Hepatocyte (in vitro differentiated cells): Measurements from ENCODE around the gene ATG13. TPM values are rescaled to one million over a fixed set of nuclear protein-coding genes. Genes with fewer than 3 reads are reported as not detected.
A peak's percentile ranks its signal among the peaks of the same experiment; 100 is the strongest.

Experiments
- DNase-seq: peaks from one replicate; pipeline ENCODE4 v3.0.0-alpha.2; 2016; ENCODE audit warnings: low spot score
- H2AFZ ChIP-seq: fragments of 200-600 bp; sonication (generic); 2 replicates; pipeline ENCODE4 v1.6.0; 2016; ENCODE audit warnings: antibody characterized with exemption, mild to moderate bottlenecking
- H3K27ac ChIP-seq: fragments of 200-600 bp; sonication (generic); 2 replicates; pipeline ENCODE4 v1.5.1; 2016; ENCODE audit warnings: mild to moderate bottlenecking
- H3K27me3 ChIP-seq: fragments of 200-600 bp; sonication (generic); 2 replicates; pipeline ENCODE4 v1.6.1; 2016
- H3K36me3 ChIP-seq: fragments of 200-600 bp; sonication (generic); replicated peaks from 2 replicates; pipeline ENCODE4 v1.5.1; 2016; ENCODE audit warnings: low read depth; ENCODE audit not compliant: insufficient read depth
- H3K4me1 ChIP-seq: fragments of 200-600 bp; sonication (generic); 2 replicates; pipeline ENCODE4 v1.5.1; 2016; ENCODE audit warnings: mild to moderate bottlenecking, moderate library complexity; ENCODE audit not compliant: insufficient read depth
- H3K4me2 ChIP-seq: fragments of 200-600 bp; sonication (generic); 2 replicates; pipeline ENCODE4 v1.6.0; 2016
- H3K4me3 ChIP-seq: fragments of 200-600 bp; sonication (generic); 2 replicates; pipeline ENCODE4 v1.5.1; 2016; ENCODE audit warnings: mild to moderate bottlenecking
- H3K79me2 ChIP-seq: fragments of 200-600 bp; sonication (generic); 2 replicates; pipeline ENCODE4 v1.6.0; 2017; ENCODE audit warnings: mild to moderate bottlenecking
- H3K9me2 ChIP-seq: fragments of 200-600 bp; sonication (generic); replicated peaks from 2 replicates; pipeline ENCODE4 v1.6.0; 2017; ENCODE audit warnings: mild to moderate bottlenecking; ENCODE audit not compliant: insufficient read depth
- H3K9me3 ChIP-seq: fragments of 200-600 bp; sonication (generic); 2 replicates; pipeline ENCODE4 v1.5.1; 2016; ENCODE audit warnings: low read depth, mild to moderate bottlenecking
- H4K20me1 ChIP-seq: fragments of 200-600 bp; sonication (generic); 2 replicates; pipeline ENCODE4 v1.6.0; 2016; ENCODE audit warnings: mild to moderate bottlenecking; ENCODE audit not compliant: insufficient read depth, poor library complexity, severe bottlenecking
- CTCF ChIP-seq: fragments of 200-600 bp; sonication (generic); IDR thresholded peaks from 2 replicates; pipeline ENCODE4 v1.5.1; 2016; ENCODE audit warnings: antibody characterized with exemption, mild to moderate bottlenecking; ENCODE audit not compliant: poor library complexity
- EZH2 ChIP-seq: fragments of 200-600 bp; sonication (generic); IDR thresholded peaks from 2 replicates; pipeline ENCODE4 v1.6.1; 2016; ENCODE audit warnings: antibody characterized with exemption, mild to moderate bottlenecking, borderline replicate concordance
- EZH2phosphoT487 ChIP-seq: fragments of 200-600 bp; sonication (generic); IDR thresholded peaks from one replicate; pipeline ENCODE4 v1.6.1; 2018; ENCODE audit warnings: antibody characterized with exemption, mild to moderate bottlenecking, low read depth, moderate library complexity; ENCODE audit not compliant: unreplicated experiment, severe bottlenecking
- WGBS: methylation state at CpG from one replicate; pipeline ENCODE4 v1.1.6; 2016; ENCODE audit warnings: low lambda C conversion rate; ENCODE audit errors: missing lambda C conversion rate; 5-methylcytosine and 5-hydroxymethylcytosine counted together
- polyA plus RNA-seq: library from polyadenylated mRNA; unstranded; fragments of >200 nt; fragmentation: Nextera tagmentation; extraction: Ambion mirVana; gene quantifications from 2 replicates; pipeline ENCODE4 v1.2.1, GENCODE V29; 2016
- total RNA-seq: library from RNA; depleted of rRNA; stranded (reverse); fragments of >200 nt; gene quantifications from 2 replicates; pipeline ENCODE4 v1.2.3, GENCODE V29; 2014

The ATG13 gene
- total and polyA plus RNA-seq, 2 experiments from 2014 or later, result 50.9 to 60.8 TPM

- Histone ChIP-seq H4K20me1 (no peaks in the 10 kb centered on the region), H3K4me1 (peaks cover 23% of the 10 kb centered on the region), H3K4me3 (no peak overlapping the region), H3K9me3 (no peaks in the 10 kb centered on the region), H2AFZ (no peak overlapping the region), H3K4me2 (peak overlapping the region; percentile 52), H3K36me3 (peaks cover 5% of the 10 kb centered on the region), H3K27ac (peak overlapping the region; percentile 92), H3K27me3 (no peaks in the 10 kb centered on the region), H3K79me2 (no peaks in the 10 kb centered on the region), H3K9me2 (no peaks in the 10 kb centered on the region)
- no peak for TF ChIP-seq EZH2
- TF ChIP-seq EZH2phosphoT487, result no peak
- TF ChIP-seq CTCF, result no peak
- peak; percentile 64 for DNase-seq
- 28% methylated on average over 12 of the region's 12 CpGs for WGBS
These were observed 57.3 kb downstream of the ATG13 start for GRCh38 chr11:46674463-46675287.

- H3K27ac ChIP-seq, result peak overlapping the region; percentile 92
- H3K36me3 ChIP-seq, result peaks cover 5% of the 10 kb centered on the region
- H3K79me2 ChIP-seq, result no peaks in the 10 kb centered on the region
- peaks cover 23% of the 10 kb centered on the region for H3K4me1 ChIP-seq
- H3K4me3 ChIP-seq, result no peak overlapping the region
- no peak for TF ChIP-seq CTCF
- TF ChIP-seq EZH2phosphoT487, result no peak
- no peak for TF ChIP-seq EZH2
- no peaks in the 10 kb centered on the region for H4K20me1 ChIP-seq
- no peaks in the 10 kb centered on the region for H3K27me3 ChIP-seq
- no peak overlapping the region for H2AFZ ChIP-seq
- peak overlapping the region; percentile 52 for H3K4me2 ChIP-seq
- H3K9me2 ChIP-seq, result no peaks in the 10 kb centered on the region
- no peaks in the 10 kb centered on the region for H3K9me3 ChIP-seq
- 43% methylated on average over 4 of the region's 4 CpGs for WGBS
- peak; percentile 59 for DNase-seq
These were observed 58.0 kb downstream of the ATG13 start for GRCh38 chr11:46675288-46675851.

GRCh38 chr11:46675949-46676348 lies 58.6 kb downstream of the ATG13 start:
- Histone ChIP-seq H3K4me1 (peaks cover 23% of the 10 kb centered on the region), H3K79me2 (no peaks in the 10 kb centered on the region), H3K27ac (peak overlapping the region; percentile 92), H3K36me3 (peaks cover 5% of the 10 kb centered on the region), H3K9me3 (no peaks in the 10 kb centered on the region), H3K4me3 (no peak overlapping the region), H3K4me2 (peak overlapping the region; percentile 52), H4K20me1 (no peaks in the 10 kb centered on the region), H3K27me3 (no peaks in the 10 kb centered on the region), H3K9me2 (no peaks in the 10 kb centered on the region), H2AFZ (no peak overlapping the region)
- DNase-seq, result no peak
- 85% methylated on average over 7 of the region's 7 CpGs for WGBS
- TF ChIP-seq CTCF, result no peak
- no peak for TF ChIP-seq EZH2phosphoT487
- no peak for TF ChIP-seq EZH2
